Measurements from ENCODE around the gene COPS4.

GRCh38 chr4:83040269-83040668 is 5.3 kb downstream of the COPS4 start:
- TF ChIP-seq RAD51 (IDR thresholded peaks at IDR 0.05), result no peak
- no peak for TF ChIP-seq CTCF (IDR thresholded peaks at IDR 0.05 in 2 of 3, conservative IDR thresholded peaks at IDR 0.05 in 1 of 3; ENCODE audit: control insufficient read depth in 2 of 3, extremely low read depth in 1 of 3, insufficient read depth in 1 of 3, low read depth in 3 of 3, low read length in 3 of 3)
- TF ChIP-seq POLR2A (IDR thresholded peaks at IDR 0.05; ENCODE audit: low read depth, low read length), result no peak
- TF ChIP-seq ETV6 (conservative IDR thresholded peaks at IDR 0.05 in 1 of 2, IDR thresholded peaks at IDR 0.05 in 1 of 2; ENCODE audit: borderline replicate concordance in 1 of 2, low read depth in 1 of 2), result no peak
- no peak for TF ChIP-seq RCOR1 (conservative IDR thresholded peaks at IDR 0.05; ENCODE audit: low read depth, low read length)
- no peak for TF ChIP-seq JUND (IDR thresholded peaks at IDR 0.05; ENCODE audit: low read depth, low read length)
- no peak for TF ChIP-seq SP1 (IDR thresholded peaks at IDR 0.05; ENCODE audit: low read depth, low read length)
- TF ChIP-seq RELA (IDR thresholded peaks at IDR 0.05; ENCODE audit: borderline replicate concordance, partially characterized antibody), result no peak
- TF ChIP-seq RAD21 (IDR thresholded peaks at IDR 0.05; ENCODE audit: insufficient read depth, low read depth, low read length), result no peak
- TF ChIP-seq SRF (IDR thresholded peaks at IDR 0.05; ENCODE audit: low read depth in 2 of 2, low read length in 2 of 2), result no peak
- no peak for TF ChIP-seq EZH2 (IDR thresholded peaks at IDR 0.05; ENCODE audit: borderline replicate concordance, control insufficient read depth, low read depth, low read length)
- no peak for TF ChIP-seq USF2 (IDR thresholded peaks at IDR 0.05; ENCODE audit: borderline replicate concordance, low read depth, low read length)

Data from GM12878 (cell line).